ENCODE results near the gene FFAR4.

DNA sequence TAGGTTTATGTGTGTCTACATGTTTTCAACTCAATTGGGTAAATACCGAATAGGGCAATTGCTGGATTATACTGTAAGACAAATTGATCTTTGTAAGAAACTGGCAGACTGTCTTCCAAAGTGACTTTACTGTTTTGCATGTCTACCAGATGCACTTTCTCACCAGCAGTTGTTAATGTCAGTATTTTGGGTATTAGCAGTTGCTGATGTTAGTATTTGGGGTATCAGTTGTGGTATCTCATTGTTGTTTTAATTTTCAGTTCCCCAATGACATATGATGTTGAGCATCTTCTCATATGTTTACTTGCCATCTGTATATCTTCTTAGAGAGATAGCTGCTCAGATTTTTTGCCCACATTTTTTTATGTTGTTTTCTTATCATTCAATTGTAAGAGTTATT, 56.5 kb downstream of the FFAR4 start:
- TF ChIP-seq EZH2 (IDR thresholded peaks at IDR 0.05; ENCODE audit: borderline replicate concordance, low read depth, low read length, poor library complexity, severe bottlenecking) (no peak), CTCF (conservative IDR thresholded peaks at IDR 0.05; ENCODE audit: low read depth, low read length) (no peak)

All from A673 (cell line).